GDM1 (cell line): ENCODE results near the gene ALK.

Experiments used
- DNase-seq: peaks from one replicate; lab custom pipeline; 2025; lab: John Stamatoyannopoulos, UW

ALK gene

GRCh38 chr2:29902356-29902755, 19.0 kb downstream of the ALK start:
- DNase-seq: no peak

- DNase-seq: no peak
Measured at GRCh38 chr2:29900971-29901633, 20.3 kb downstream of the ALK start.

DNA sequence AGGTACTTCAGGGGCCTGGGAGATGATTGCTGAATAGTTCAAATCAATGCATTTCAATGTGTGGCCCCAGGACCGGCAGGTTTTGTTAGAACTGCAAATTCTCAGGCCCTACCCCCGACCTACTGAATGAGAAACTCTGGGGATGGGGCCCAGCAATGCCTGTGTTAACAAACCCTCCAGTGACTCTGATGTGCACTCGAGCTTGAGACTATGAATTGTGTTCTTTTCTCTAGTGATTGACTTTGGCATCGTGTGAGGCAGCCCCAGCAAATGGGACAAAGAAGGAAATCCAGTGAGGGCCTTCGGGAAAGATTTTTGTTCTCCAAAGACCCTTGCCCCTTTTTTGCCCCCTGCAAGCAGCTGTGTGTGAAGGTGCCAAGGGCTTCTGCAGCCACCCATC, 22.4 kb downstream of the ALK start:
- no peak for DNase-seq

GRCh38 chr2:29894822-29895614, 26.4 kb downstream of the ALK start:
- no peak for DNase-seq

DNA sequence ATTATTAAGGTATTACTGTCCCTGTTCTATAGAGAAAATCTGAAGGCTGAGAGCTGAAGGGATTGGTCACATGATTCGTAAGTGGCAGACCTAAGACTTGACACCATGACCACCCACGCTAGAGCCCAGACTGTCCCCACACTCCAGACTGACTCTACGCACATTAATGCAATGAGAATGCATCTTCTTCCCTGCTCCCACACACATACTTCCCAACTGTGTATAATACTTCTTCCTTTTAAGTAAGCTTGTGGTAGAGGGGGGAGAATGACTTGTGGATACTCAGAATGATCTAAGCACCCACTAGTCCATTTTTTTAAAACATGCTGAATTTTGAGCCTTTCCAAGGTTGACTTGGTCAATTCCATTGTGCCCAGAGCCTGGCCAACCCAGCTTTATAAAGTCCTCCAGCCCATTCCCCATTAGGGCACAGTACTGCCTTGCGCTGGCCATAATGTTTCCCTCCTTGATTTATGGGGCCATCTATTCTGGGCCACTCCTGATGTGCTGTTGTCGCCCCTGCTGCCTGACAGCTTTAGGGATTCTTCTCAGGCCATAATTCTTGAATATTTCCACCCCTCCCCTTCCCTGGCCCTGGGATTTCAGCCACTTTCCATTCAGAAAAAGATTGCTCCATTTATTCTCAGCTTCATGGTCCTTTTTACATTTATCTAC, 28.7 kb downstream of the ALK start:
- DNase-seq: no peak

DNA sequence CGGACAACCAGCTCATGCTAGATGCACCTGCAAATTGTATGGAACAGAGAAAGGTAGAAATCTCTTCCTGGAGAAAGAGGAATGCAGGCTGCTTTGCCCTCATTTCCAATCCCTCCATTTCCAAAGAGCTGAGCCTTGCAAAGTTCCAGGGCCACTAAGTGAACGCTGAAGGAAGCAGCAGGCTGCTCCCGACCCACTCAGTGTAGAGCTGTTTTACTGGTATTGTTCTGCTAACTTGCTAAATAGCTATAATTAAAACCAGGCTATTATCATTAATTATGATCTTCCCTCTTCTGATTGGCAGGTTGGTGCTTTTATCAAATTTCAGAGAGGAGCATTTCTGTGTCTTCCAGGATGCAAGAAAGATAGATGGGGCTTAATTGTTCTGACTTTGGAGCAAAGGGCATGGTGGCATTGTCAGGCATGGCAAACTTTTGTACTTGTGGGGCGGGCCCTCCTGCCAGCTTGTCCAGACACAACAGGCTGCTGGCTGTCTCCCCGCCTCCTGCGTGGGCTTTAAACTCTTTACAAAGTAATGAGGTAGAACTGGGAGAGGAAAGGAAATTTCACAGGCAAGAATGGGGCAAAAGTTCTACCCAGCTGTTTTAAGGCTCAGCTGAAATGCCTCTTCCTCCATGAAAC, 40.2 kb downstream of the ALK start:
- DNase-seq: no peak

GRCh38 chr2:29880084-29880483, 41.3 kb downstream of the ALK start:
- no peak for DNase-seq

DNA sequence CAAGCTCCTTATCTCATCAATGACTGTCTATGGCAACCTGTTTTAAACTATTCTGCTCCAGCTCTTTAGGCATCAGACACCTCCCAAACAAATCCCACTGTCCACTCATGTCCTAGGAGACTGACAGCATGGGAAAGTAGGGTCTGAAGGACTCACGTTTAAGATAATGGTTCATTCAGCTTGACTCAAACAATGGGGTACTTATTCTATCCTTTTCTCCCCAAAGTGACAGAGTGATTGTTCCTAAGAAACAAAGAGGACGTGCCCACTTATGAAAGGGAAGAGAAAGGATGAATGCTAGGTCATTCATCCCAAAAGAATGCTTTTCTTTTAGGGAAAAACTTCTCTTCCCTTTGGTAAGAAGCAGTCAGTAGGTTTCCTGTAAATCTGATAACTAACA, 41.9 kb downstream of the ALK start:
- no peak for DNase-seq

- no peak for DNase-seq
Measured at GRCh38 chr2:29878898-29879297, 42.5 kb downstream of the ALK start.

GRCh38 chr2:29876374-29876773, 45.0 kb downstream of the ALK start:
- no peak for DNase-seq

- no peak for DNase-seq
Measured at GRCh38 chr2:29874745-29875144, 46.6 kb downstream of the ALK start.

DNA sequence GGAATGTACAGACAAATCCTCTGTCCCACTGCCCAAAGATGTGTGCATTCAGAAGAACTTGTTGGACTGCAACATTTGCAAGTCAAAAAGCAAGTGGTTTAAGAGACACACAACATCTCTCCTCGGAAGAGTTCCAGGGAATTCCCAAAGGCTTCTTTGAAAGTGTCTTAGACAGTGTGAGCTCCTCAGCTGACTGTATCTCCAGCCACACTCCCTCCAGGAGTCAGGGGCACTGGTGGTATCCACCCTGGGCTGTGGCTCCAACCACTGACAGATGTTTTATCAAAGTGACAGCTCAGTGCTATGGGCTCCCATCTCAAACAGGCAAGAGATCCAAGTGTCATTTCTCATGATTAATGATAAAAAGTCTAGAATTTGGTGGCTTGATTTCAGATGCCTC, 48.5 kb downstream of the ALK start:
- DNase-seq: no peak

GRCh38 chr2:29871541-29871940, 49.8 kb downstream of the ALK start:
- no peak for DNase-seq

DNA sequence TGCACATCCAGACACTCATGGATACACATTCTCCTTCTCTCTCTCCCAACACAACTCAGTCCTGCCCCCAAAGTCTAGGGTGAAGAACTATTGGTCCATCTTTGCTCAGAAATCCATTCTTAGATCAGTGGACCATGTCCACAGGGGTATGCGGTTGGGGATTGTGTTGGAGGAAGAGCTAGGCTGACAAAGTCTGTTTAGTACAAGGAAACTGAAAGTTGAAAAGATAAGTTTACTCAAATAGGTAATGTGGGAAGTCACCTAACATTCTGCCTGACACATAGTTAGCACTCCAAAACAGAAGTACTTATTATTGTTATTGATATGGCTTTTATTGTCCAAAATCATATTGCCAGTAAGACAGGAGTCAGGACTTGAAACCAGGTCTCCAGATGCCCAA, 55.9 kb downstream of the ALK start:
- no peak for DNase-seq

GRCh38 chr2:29864988-29865387, 56.4 kb downstream of the ALK start:
- no peak for DNase-seq

DNA sequence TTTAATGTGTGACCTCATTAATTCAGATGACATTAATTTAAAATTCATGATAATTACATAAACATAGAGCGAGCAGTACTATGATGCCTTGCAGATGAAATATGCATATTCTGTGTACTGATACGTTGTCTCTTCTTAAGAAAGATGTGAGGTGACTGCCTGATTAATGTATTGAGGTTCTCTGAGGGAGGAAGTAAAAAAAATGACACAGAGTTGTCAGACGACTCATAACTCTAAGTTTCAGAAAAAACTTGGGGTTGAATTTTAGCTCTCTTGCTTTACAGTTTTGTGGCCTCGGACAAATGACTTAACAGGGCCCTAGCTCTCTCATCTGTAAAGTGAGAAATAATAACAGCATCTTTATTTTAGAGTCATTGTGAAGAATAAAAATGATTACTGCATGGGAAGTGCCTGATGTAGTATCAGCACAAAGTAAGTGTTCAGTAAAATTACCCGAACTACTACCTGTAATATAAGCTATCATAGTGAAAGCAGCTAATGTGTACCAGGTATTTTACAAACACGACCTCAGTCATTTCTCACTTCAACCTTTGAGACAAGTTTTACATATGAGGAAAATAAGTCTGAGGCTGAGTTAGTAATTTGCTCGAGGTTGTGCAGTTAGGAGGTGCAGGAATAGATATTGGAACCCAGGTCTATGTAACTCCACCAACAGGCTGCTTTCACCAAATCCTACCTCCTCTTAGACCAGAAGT, 65.3 kb downstream of the ALK start:
- no peak for DNase-seq

- no peak for DNase-seq
Measured at GRCh38 chr2:29850794-29851193, 70.6 kb downstream of the ALK start.

DNA sequence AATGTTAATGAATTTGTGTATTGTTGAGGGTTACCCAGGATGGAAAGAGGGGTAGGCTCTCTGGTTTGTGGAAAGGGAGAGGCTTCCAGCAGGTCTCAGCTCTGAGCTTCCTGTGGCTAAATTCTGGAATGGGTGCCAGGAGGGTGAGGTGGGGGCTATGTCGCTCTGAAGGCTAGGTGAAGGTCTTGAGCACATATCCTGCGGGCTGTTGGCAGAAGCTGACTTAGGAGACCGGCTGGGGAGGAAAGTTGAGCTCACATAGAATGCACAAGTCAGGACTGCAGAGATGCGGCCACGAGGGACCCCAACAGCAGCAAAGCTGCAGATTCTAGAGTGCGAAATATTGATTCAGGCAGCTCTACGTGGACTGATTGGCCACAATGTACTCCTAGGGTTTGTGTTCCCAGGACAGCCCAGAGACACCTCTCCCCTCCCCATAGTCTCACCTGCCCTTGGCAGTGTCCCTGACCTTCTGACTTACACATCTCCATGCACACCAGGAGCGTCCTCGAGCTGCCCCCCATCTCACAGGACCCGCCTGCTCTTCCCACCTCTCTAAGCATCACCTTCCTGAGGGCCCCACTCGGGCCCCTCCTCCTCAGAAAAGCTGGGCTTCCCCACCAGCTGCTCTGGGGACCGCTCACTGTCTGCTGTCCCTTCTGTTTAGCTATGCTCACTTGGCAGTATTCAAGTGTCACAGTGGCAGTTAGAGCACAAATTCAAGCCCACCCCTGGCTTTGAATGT, 72.6 kb downstream of the ALK start:
- DNase-seq: no peak

DNA sequence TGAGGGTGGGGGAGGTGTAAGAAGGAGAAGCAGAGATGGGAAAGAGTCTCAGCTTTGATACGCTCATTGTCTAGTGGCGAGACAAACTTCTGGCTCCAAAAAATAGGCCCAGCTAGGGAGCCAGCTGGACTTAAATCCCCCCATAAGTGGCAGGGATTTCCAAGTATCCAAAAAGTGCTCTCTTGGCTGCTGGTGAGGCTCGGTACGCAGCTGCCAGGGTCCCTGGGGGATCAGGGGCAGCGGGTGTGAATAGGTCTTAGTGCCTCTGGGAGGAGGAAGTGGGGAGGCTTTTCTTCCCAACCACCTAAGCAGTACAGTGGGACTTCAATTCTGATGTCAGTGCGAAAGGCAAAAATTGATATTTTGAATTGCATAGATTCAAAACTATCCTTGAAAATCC, 73.5 kb downstream of the ALK start:
- no peak for DNase-seq

DNA sequence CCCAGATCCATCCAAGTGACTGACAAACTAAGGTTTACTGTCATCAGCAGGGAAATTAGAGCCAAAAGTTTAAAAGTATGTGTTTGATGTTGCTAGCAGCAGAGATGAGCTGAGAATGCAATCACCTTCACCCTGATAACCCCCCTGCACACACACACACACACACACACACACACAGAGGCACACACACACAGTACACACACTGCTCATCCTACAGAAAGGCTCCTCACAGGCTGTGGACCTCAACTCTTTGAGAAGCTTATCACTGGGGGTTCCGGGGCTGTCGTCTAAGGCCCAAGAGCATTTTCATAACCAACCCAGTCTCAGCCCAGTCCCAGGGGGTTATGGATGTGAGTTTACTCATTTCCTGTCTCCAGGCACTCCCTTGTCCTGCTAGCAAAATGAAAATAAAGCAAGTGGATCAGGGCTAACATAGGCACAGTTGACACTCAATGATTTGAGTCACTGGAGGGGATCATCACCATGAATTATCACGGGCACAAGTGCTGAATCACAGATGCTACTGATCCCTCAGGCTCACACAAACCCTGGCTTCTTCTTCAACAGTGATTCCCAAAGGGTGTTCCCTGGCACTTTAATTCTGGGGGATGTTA, 76.6 kb downstream of the ALK start:
- DNase-seq: no peak
